H9 (cell line): ENCODE results near the gene ZNF621. TPM values are rescaled to one million over a fixed set of nuclear protein-coding genes. Genes with fewer than 3 reads are reported as not detected.

ENCODE experiments used
- DNase-seq: peaks from one replicate; pipeline ENCODE4 v3.0.0-alpha.2; 2017
- H2AFZ ChIP-seq: one replicate; pipeline ENCODE4 v1.6.1; 2013; ENCODE audit warnings: mild to moderate bottlenecking, low read length, control low read depth, moderate library complexity
- H2AK5ac ChIP-seq: 2 replicates; pipeline ENCODE4 v1.6.1; 2013; ENCODE audit warnings: low read length, control low read depth, mixed read lengths; ENCODE audit not compliant: insufficient read length
- H2BK120ac ChIP-seq: one replicate; pipeline ENCODE4 v1.6.1; 2013; ENCODE audit warnings: low read depth, mild to moderate bottlenecking, low read length, control low read depth, inconsistent platforms; ENCODE audit not compliant: poor library complexity, severe bottlenecking
- H2BK12ac ChIP-seq: 2 replicates; pipeline ENCODE4 v1.6.1; 2013; ENCODE audit warnings: low read length, control low read depth, mixed read lengths, low read depth; ENCODE audit not compliant: insufficient read length
- H2BK15ac ChIP-seq: 2 replicates; pipeline ENCODE4 v1.6.1; 2013; ENCODE audit warnings: low read depth, low read length, control low read depth
- H2BK20ac ChIP-seq: one replicate; pipeline ENCODE4 v1.6.1; 2013; ENCODE audit warnings: low read depth, mild to moderate bottlenecking, low read length, control low read depth, inconsistent platforms; ENCODE audit not compliant: poor library complexity, severe bottlenecking
- H2BK5ac ChIP-seq: 2 replicates; pipeline ENCODE4 v1.6.1; 2013; ENCODE audit warnings: low read length, control low read depth, mixed read lengths; ENCODE audit not compliant: insufficient read length
- H3K14ac ChIP-seq: 2 replicates; pipeline ENCODE4 v1.6.1; 2013; ENCODE audit warnings: low read length, control low read depth; ENCODE audit not compliant: insufficient read depth
- H3K18ac ChIP-seq: 2 replicates; pipeline ENCODE4 v1.6.1; 2013; ENCODE audit warnings: low read depth, mild to moderate bottlenecking, mixed read lengths, low read length, control low read depth; ENCODE audit not compliant: insufficient read length
- H3K23ac ChIP-seq: 2 replicates; pipeline ENCODE4 v1.6.1; 2013; ENCODE audit warnings: low read length, control low read depth, mixed read lengths, low read depth; ENCODE audit not compliant: insufficient read length
- H3K23me2 ChIP-seq: 2 replicates; pipeline ENCODE4 v1.6.1; 2013; ENCODE audit warnings: low read depth, mild to moderate bottlenecking, mixed read lengths, low read length, control low read depth; ENCODE audit not compliant: insufficient read length, poor library complexity, severe bottlenecking
- H3K27ac ChIP-seq: 2 replicates; pipeline ENCODE4 v1.5.1; 2013; ENCODE audit warnings: low read length, control low read depth, mixed read lengths, low read depth; ENCODE audit not compliant: insufficient read length
- H3K27me3 ChIP-seq: 2 replicates; pipeline ENCODE4 v1.6.1; 2013; ENCODE audit warnings: low read length, control low read depth, inconsistent platforms; ENCODE audit not compliant: insufficient read depth
- H3K4ac ChIP-seq: 2 replicates; pipeline ENCODE4 v1.6.1; 2013; ENCODE audit warnings: low read depth, mild to moderate bottlenecking, control low read depth, inconsistent platforms, low read length, moderate library complexity
- H3K4me1 ChIP-seq: 2 replicates; pipeline ENCODE4 v1.6.1; 2013; ENCODE audit warnings: low read length, control low read depth, inconsistent platforms; ENCODE audit not compliant: insufficient read depth
- H3K4me2 ChIP-seq: 2 replicates; pipeline ENCODE4 v1.6.1; 2013; ENCODE audit warnings: low read length, control low read depth, mixed read lengths; ENCODE audit not compliant: insufficient read length, insufficient read depth
- H3K56ac ChIP-seq: 2 replicates; pipeline ENCODE4 v1.6.1; 2013; ENCODE audit warnings: low read depth, mild to moderate bottlenecking, mixed read lengths, low read length, control low read depth; ENCODE audit not compliant: insufficient read length
- H3K79me1 ChIP-seq: 2 replicates; pipeline ENCODE4 v1.6.1; 2013; ENCODE audit warnings: low read depth, mild to moderate bottlenecking, moderate library complexity, low read length, control low read depth, inconsistent platforms; ENCODE audit not compliant: insufficient read depth, poor library complexity, severe bottlenecking
- H3K79me2 ChIP-seq: 2 replicates; pipeline ENCODE4 v1.6.1; 2013; ENCODE audit warnings: low read length, control low read depth, inconsistent platforms; ENCODE audit not compliant: insufficient read depth
- H3K9ac ChIP-seq: 2 replicates; pipeline ENCODE4 v1.6.1; 2013; ENCODE audit warnings: low read length, control low read depth, mixed read lengths; ENCODE audit not compliant: insufficient read length; ENCODE audit errors: extremely low read depth
- H3K9me3 ChIP-seq: one replicate; pipeline ENCODE4 v1.6.1; 2013; ENCODE audit warnings: low read depth, low read length, inconsistent platforms; ENCODE audit not compliant: control insufficient read depth
- H3T11ph ChIP-seq: one replicate; pipeline ENCODE4 v1.6.1; 2013; ENCODE audit warnings: mild to moderate bottlenecking, low read length, control low read depth, inconsistent platforms
- H4K20me1 ChIP-seq: one replicate; pipeline ENCODE4 v1.6.1; 2013; ENCODE audit not compliant: control insufficient read depth, insufficient read length, insufficient read depth
- H4K5ac ChIP-seq: 2 replicates; pipeline ENCODE4 v1.6.1; 2013; ENCODE audit warnings: low read depth, mild to moderate bottlenecking, mixed read lengths, low read length, control low read depth; ENCODE audit not compliant: insufficient read length
- H4K8ac ChIP-seq: replicated peaks from 2 replicates; pipeline ENCODE4 v1.6.1; 2013; ENCODE audit warnings: low read length, control low read depth, mixed read lengths, low read depth; ENCODE audit not compliant: insufficient read length
- H4K91ac ChIP-seq: 2 replicates; pipeline ENCODE4 v1.6.1; 2013; ENCODE audit warnings: low read depth, mild to moderate bottlenecking, moderate library complexity, mixed read lengths, low read length, control low read depth; ENCODE audit not compliant: insufficient read length
- H3K27ac Mint-ChIP-seq, 3 experiments: 2 replicates in 2 of 3; 3 replicates in 1 of 3; pipeline ENCODE4 v1.8.0; 2020 to 2021; ENCODE audit warnings: mixed read lengths in 3 of 3, mild to moderate bottlenecking in 1 of 3, moderate library complexity in 1 of 3
- H3K27me3 Mint-ChIP-seq: 2 replicates; pipeline ENCODE4 v1.8.0; 2021; ENCODE audit warnings: low read depth, mild to moderate bottlenecking, moderate library complexity, mixed read lengths
- H3K36me3 Mint-ChIP-seq, 3 experiments: 2 replicates in 2 of 3; 3 replicates in 1 of 3; pipeline ENCODE4 v1.8.0; 2020 to 2021; ENCODE audit warnings: low read depth in 3 of 3, mixed read lengths in 3 of 3; ENCODE audit not compliant: insufficient read depth in 1 of 3
- H3K4me1 Mint-ChIP-seq, 2 experiments: 2 replicates each; pipeline ENCODE4 v1.8.0; 2020; ENCODE audit warnings: mixed read lengths in 2 of 2
- H3K4me3 Mint-ChIP-seq, 2 experiments: 2 replicates in 1 of 2; 3 replicates in 1 of 2; pipeline ENCODE4 v1.8.0; 2020 to 2021; ENCODE audit warnings: mild to moderate bottlenecking in 2 of 2, mixed read lengths in 2 of 2, moderate library complexity in 1 of 2
- H3K9me3 Mint-ChIP-seq, 2 experiments: 2 replicates in 1 of 2; 3 replicates in 1 of 2; pipeline ENCODE4 v1.8.0; 2020; ENCODE audit warnings: mild to moderate bottlenecking in 2 of 2, mixed read lengths in 2 of 2, moderate library complexity in 1 of 2
- WGBS: extraction: QIAGEN DNeasy Blood & Tissue Kit; methylation state at CpG from one replicate; pipeline ENCODE4 v1.1.7; 2013; ENCODE audit warnings: missing lambda C conversion rate, low lambda C conversion rate, mixed read lengths; ENCODE audit not compliant: insufficient read length; ENCODE audit errors: extremely low coverage; 5-methylcytosine and 5-hydroxymethylcytosine counted together
- total RNA-seq: library from RNA; stranded (reverse); gene quantifications from 2 replicates; pipeline ENCODE4 v1.2.1, GENCODE V29; 2021
- TF ChIP-seq, protein P1 (sequence below): fragments of 200-600 bp; sonication (generic); conservative IDR thresholded peaks from 3 replicates; pipeline ENCODE4 v1.8.0; 2021; ENCODE audit warnings: antibody characterized with exemption, mild to moderate bottlenecking

ZNF621 gene
- total RNA-seq, 1 experiment from 2014 or later = 23.8 TPM

DNA sequence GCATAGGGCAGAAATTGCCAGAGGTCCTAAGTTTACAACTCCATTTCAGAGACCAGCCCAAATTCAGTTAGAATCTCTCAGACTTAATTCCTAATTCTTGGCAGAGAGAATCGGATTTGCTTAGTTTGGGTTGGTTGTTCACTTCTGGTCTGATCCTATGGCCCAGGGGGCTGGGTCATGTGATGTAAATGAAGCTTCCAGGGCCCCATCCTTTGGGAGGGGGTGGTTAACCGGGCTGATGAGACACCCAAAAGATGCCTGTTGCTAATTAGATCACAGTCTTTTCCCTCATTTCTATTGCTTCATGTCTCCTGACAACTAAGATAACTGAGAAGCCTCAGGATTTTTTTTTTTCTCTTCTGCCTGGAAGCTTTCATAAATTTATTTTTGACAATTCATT is 30.1 kb upstream of the ZNF621 start:
- no peak overlapping the region for H4K91ac ChIP-seq
- H3K4me1 ChIP-seq = no peaks in the 10 kb centered on the region
- H2BK120ac ChIP-seq = no peak overlapping the region
- H2BK20ac ChIP-seq = no peak overlapping the region
- H3K4ac ChIP-seq = no peak overlapping the region
- no peak overlapping the region for H2BK12ac ChIP-seq
- no peak overlapping the region for H2BK15ac ChIP-seq
- no peaks in the 10 kb centered on the region for H3K27me3 ChIP-seq
- Mint-ChIP-seq H3K4me1 (peaks cover 10 to 18% of the 10 kb centered on the region in 2 experiments), H3K4me3 (no peak overlapping the region), H3K27me3 (no peaks in the 10 kb centered on the region; the same call in 1 of the 2 replicates), H3K27ac (peak overlapping the region in 2 of 3 experiments; percentile 23 to 84; a peak in 1 of 7 replicates), H3K36me3 (peaks cover 0 to 5% (median 0%) of the 10 kb centered on the region in 3 experiments; a peak in 1 of 7 replicates), H3K9me3 (no peaks in the 10 kb centered on the region)
- TF ChIP-seq, protein P1, sequence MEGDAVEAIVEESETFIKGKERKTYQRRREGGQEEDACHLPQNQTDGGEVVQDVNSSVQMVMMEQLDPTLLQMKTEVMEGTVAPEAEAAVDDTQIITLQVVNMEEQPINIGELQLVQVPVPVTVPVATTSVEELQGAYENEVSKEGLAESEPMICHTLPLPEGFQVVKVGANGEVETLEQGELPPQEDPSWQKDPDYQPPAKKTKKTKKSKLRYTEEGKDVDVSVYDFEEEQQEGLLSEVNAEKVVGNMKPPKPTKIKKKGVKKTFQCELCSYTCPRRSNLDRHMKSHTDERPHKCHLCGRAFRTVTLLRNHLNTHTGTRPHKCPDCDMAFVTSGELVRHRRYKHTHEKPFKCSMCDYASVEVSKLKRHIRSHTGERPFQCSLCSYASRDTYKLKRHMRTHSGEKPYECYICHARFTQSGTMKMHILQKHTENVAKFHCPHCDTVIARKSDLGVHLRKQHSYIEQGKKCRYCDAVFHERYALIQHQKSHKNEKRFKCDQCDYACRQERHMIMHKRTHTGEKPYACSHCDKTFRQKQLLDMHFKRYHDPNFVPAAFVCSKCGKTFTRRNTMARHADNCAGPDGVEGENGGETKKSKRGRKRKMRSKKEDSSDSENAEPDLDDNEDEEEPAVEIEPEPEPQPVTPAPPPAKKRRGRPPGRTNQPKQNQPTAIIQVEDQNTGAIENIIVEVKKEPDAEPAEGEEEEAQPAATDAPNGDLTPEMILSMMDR = no peak
- no peaks in the 10 kb centered on the region for H3K79me1 ChIP-seq
- H3K56ac ChIP-seq = no peak overlapping the region
- no peak overlapping the region for H4K5ac ChIP-seq
- no peak overlapping the region for H2AK5ac ChIP-seq
- no peak overlapping the region for H4K8ac ChIP-seq
- no peak overlapping the region for H3K9ac ChIP-seq
- H3K27ac ChIP-seq = no peak overlapping the region
- DNase-seq = no peak
- H3K4me2 ChIP-seq = no peak overlapping the region
- no CpG with 5 or more reads among the region's 2 CpGs for whole genome bisulfite sequencing
- H2BK5ac ChIP-seq = no peak overlapping the region
- no peak overlapping the region for H3K23ac ChIP-seq
- H3K79me2 ChIP-seq = no peaks in the 10 kb centered on the region
- H3T11ph ChIP-seq = no peak overlapping the region
- no peak overlapping the region for H3K14ac ChIP-seq
- no peaks in the 10 kb centered on the region for H3K23me2 ChIP-seq
- H3K9me3 ChIP-seq = no peaks in the 10 kb centered on the region
- no peak overlapping the region for H3K18ac ChIP-seq
- no peak overlapping the region for H2AFZ ChIP-seq
- no peaks in the 10 kb centered on the region for H4K20me1 ChIP-seq
